ENCODE results near the gene NR2F1-AS1. TPM values are rescaled to one million over a fixed set of nuclear protein-coding genes. Genes with fewer than 3 reads are reported as not detected.

The NR2F1-AS1 gene
- total RNA-seq, result not detected

GRCh38 chr5:93580927-93581445 is at the start of gene NR2F1-AS1:
TSS of gene NR2F1-AS1 (minus strand) at chr5:93581219.
- Mint-ChIP-seq H3K36me3 (peaks cover 4% of the 10 kb centered on the region), H3K27ac (no peak within 1 kb of the TSS), H3K4me3 (no peak within 1 kb of the TSS), H3K9me3 (no peaks in the 10 kb centered on the region), H3K4me1 (ENCODE audit: low read depth in 2 of 2) (peaks cover 22 to 24% of the 10 kb centered on the region in 2 donors), H3K27me3 (peaks cover 35 to 44% of the 10 kb centered on the region in 2 donors)
- no peak for DNase-seq (ENCODE audit: low spot score)
- ATAC-seq, result peak; percentile 51 to 65

- peaks cover 20 to 26% of the 10 kb centered on the region in 2 donors for H3K4me1 Mint-ChIP-seq (ENCODE audit: low read depth in 2 of 2)
- no peak for ATAC-seq
- H3K9me3 Mint-ChIP-seq, result no peaks in the 10 kb centered on the region
- H3K36me3 Mint-ChIP-seq, result no peaks in the 10 kb centered on the region
- peak overlapping the region; percentile 5 for H3K4me3 Mint-ChIP-seq
- H3K27ac Mint-ChIP-seq, result no peak overlapping the region
- H3K27me3 Mint-ChIP-seq, result no peaks in the 10 kb centered on the region
- DNase-seq (ENCODE audit: low spot score), result no peak
Observed at GRCh38 chr5:93626801-93627200, 45.8 kb upstream of the NR2F1-AS1 start.

- Mint-ChIP-seq H3K27ac (peak overlapping the region; percentile 88 to 95), H3K4me1 (ENCODE audit: low read depth in 2 of 2) (peaks cover 35 to 42% of the 10 kb centered on the region in 2 donors), H3K9me3 (no peaks in the 10 kb centered on the region), H3K27me3 (no peaks in the 10 kb centered on the region), H3K36me3 (no peaks in the 10 kb centered on the region), H3K4me3 (peak overlapping the region; percentile 54)
- peak; percentile 53 to 73 for ATAC-seq
- DNase-seq (ENCODE audit: low spot score), result no peak
Observed at GRCh38 chr5:93623153-93623552, 42.1 kb upstream of the NR2F1-AS1 start.

GRCh38 chr5:93622240-93622885 is 41.3 kb upstream of the NR2F1-AS1 start:
- peak overlapping the region; percentile 93 for H3K4me3 Mint-ChIP-seq
- H3K27ac Mint-ChIP-seq, result peak overlapping the region; percentile 88 to 95
- ATAC-seq (peak; percentile 67 to 75), DNase-seq (ENCODE audit: low spot score) (peak; percentile 74)
- H3K4me1 Mint-ChIP-seq (ENCODE audit: low read depth in 2 of 2), result peaks cover 35 to 42% of the 10 kb centered on the region in 2 donors
- no peaks in the 10 kb centered on the region for H3K36me3 Mint-ChIP-seq
- no peaks in the 10 kb centered on the region for H3K27me3 Mint-ChIP-seq
- H3K9me3 Mint-ChIP-seq, result no peaks in the 10 kb centered on the region

GRCh38 chr5:93621327-93621798 is 40.3 kb upstream of the NR2F1-AS1 start:
- ATAC-seq (peak; percentile 21 to 54), DNase-seq (ENCODE audit: low spot score) (no peak)
- Mint-ChIP-seq H3K27me3 (no peaks in the 10 kb centered on the region), H3K36me3 (no peaks in the 10 kb centered on the region), H3K27ac (peak overlapping the region; percentile 88 to 95), H3K4me1 (ENCODE audit: low read depth in 2 of 2) (peaks cover 31 to 37% of the 10 kb centered on the region in 2 donors), H3K4me3 (peak overlapping the region; percentile 93), H3K9me3 (no peaks in the 10 kb centered on the region)

- Mint-ChIP-seq H3K4me3 (peak overlapping the region; percentile 93), H3K9me3 (no peaks in the 10 kb centered on the region), H3K27me3 (no peaks in the 10 kb centered on the region), H3K36me3 (no peaks in the 10 kb centered on the region), H3K27ac (peak overlapping the region; percentile 88 to 90), H3K4me1 (ENCODE audit: low read depth in 2 of 2) (peaks cover 31 to 37% of the 10 kb centered on the region in 2 donors)
- DNase-seq (ENCODE audit: low spot score) (peak; percentile 80), ATAC-seq (peak; percentile 84 to 89)
Observed at GRCh38 chr5:93620487-93621326, 39.7 kb upstream of the NR2F1-AS1 start.

- peaks cover 18 to 31% of the 10 kb centered on the region in 2 donors for H3K27me3 Mint-ChIP-seq
Observed at GRCh38 chr5:93616538-93617174, 35.6 kb upstream of the NR2F1-AS1 start.

GRCh38 chr5:93612855-93613243 is 31.8 kb upstream of the NR2F1-AS1 start:
- H3K27ac Mint-ChIP-seq, result no peak overlapping the region
- ATAC-seq (no peak), DNase-seq (ENCODE audit: low spot score) (no peak)
- no peaks in the 10 kb centered on the region for H3K9me3 Mint-ChIP-seq
- H3K27me3 Mint-ChIP-seq, result peaks cover 43 to 68% of the 10 kb centered on the region in 2 donors
- H3K4me1 Mint-ChIP-seq (ENCODE audit: low read depth in 2 of 2), result peaks cover 16 to 21% of the 10 kb centered on the region in 2 donors
- peaks cover 8% of the 10 kb centered on the region for H3K36me3 Mint-ChIP-seq
- H3K4me3 Mint-ChIP-seq, result no peak overlapping the region

More at GRCh38 chr5:93616538-93617174, 35.6 kb upstream of the NR2F1-AS1 start:
- Mint-ChIP-seq H3K4me1 (ENCODE audit: low read depth in 2 of 2) (peaks cover 24 to 25% of the 10 kb centered on the region in 2 donors), H3K36me3 (peaks cover 1% of the 10 kb centered on the region), H3K27ac (no peak overlapping the region), H3K9me3 (no peaks in the 10 kb centered on the region), H3K4me3 (no peak overlapping the region)
- DNase-seq (ENCODE audit: low spot score) (no peak), ATAC-seq (no peak)

GRCh38 chr5:93611976-93612854 is 31.2 kb upstream of the NR2F1-AS1 start:
- ATAC-seq (peak in 1 of 2 donors; percentile 40), DNase-seq (ENCODE audit: low spot score) (no peak)
- Mint-ChIP-seq H3K36me3 (peaks cover 8% of the 10 kb centered on the region), H3K4me3 (peak overlapping the region; percentile 32), H3K4me1 (ENCODE audit: low read depth in 2 of 2) (peaks cover 22 to 25% of the 10 kb centered on the region in 2 donors), H3K9me3 (no peaks in the 10 kb centered on the region), H3K27ac (no peak overlapping the region), H3K27me3 (peaks cover 48 to 74% of the 10 kb centered on the region in 2 donors)

GRCh38 chr5:93611273-93611975 is 30.4 kb upstream of the NR2F1-AS1 start:
- H3K27ac Mint-ChIP-seq, result no peak overlapping the region
- H3K9me3 Mint-ChIP-seq, result no peaks in the 10 kb centered on the region
- peak overlapping the region; percentile 32 for H3K4me3 Mint-ChIP-seq
- peaks cover 8% of the 10 kb centered on the region for H3K36me3 Mint-ChIP-seq
- H3K4me1 Mint-ChIP-seq (ENCODE audit: low read depth in 2 of 2), result peaks cover 23 to 25% of the 10 kb centered on the region in 2 donors
- peaks cover 51 to 79% of the 10 kb centered on the region in 2 donors for H3K27me3 Mint-ChIP-seq
- no peak for ATAC-seq
- no peak for DNase-seq (ENCODE audit: low spot score)

- H3K4me1 Mint-ChIP-seq (ENCODE audit: low read depth in 2 of 2), result peaks cover 23 to 25% of the 10 kb centered on the region in 2 donors
- no peak overlapping the region for H3K4me3 Mint-ChIP-seq
- H3K27ac Mint-ChIP-seq, result no peak overlapping the region
- peaks cover 56 to 86% of the 10 kb centered on the region in 2 donors for H3K27me3 Mint-ChIP-seq
- peaks cover 8% of the 10 kb centered on the region for H3K36me3 Mint-ChIP-seq
- H3K9me3 Mint-ChIP-seq, result no peaks in the 10 kb centered on the region
- ATAC-seq (no peak), DNase-seq (ENCODE audit: low spot score) (no peak)
Observed at GRCh38 chr5:93610581-93611272, 29.7 kb upstream of the NR2F1-AS1 start.

GRCh38 chr5:93609762-93610161 is 28.7 kb upstream of the NR2F1-AS1 start:
- Mint-ChIP-seq H3K27ac (no peak overlapping the region), H3K9me3 (no peaks in the 10 kb centered on the region), H3K4me1 (ENCODE audit: low read depth in 2 of 2) (peaks cover 23 to 27% of the 10 kb centered on the region in 2 donors), H3K36me3 (peaks cover 8% of the 10 kb centered on the region), H3K4me3 (no peak overlapping the region), H3K27me3 (peaks cover 63 to 95% of the 10 kb centered on the region in 2 donors)
- DNase-seq (ENCODE audit: low spot score) (no peak), ATAC-seq (no peak)
